NT2/D1 (cell line): Measurements from ENCODE around the gene DNMT1.

Source experiments
- YY1 ChIP-seq: IDR thresholded peaks from 2 replicates; pipeline ENCODE4 v1.6.1; 2011; ENCODE audit not compliant: insufficient read length, insufficient read depth
- ZNF274 ChIP-seq: IDR thresholded peaks from 2 replicates; pipeline ENCODE4 v1.6.1; 2011; ENCODE audit warnings: mild to moderate bottlenecking, low read depth, low read length

DNA sequence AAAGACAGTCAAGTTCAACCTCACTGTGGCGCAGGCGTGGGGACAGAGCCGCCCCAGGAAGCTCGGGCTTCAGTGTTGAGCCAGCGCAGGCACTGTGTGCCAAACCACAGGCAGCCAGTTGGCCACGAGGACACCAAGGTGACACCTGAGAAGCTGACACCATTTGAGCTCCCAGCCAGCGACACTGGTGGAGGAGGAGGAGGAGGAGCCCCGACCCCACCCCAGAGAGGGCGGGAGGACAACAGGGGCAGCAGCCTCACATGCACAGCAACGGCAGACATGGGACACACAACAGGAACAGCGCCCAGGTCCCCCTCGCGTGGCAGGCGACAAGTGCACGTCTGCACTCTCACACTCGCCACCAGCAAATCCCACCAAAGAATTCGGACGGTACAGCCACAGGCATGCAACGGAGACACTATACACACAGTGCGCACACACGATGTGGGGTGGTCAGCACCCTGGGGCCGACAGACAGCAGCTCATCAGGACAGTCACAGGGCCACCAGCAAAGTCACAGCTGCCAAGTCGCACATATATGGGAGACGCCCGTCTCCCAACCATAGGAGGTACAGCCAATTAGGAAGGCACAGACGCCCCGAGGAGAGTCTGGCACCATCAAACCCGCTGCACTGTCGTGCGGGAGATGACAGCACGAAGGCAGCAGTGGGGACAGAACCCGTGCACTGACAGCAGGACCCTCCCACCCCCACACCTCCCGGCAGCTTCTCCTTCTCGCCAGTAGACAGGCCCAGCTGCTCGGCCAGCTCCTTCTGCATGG lies 78.5 kb downstream of the DNMT1 start:
- no peak for TF ChIP-seq YY1
- no peak for TF ChIP-seq ZNF274
